Suprapubic skin (tissue), 3 donors: Measurements from ENCODE around the gene UBALD1.

Experiments
- POLR2A ChIP-seq, 2 donors: fragments of 450-650 bp; IDR thresholded peaks; one replicate each; pipeline ENCODE4 v1.6.1; 2017; ENCODE audit warnings: antibody characterized with exemption in 2 of 2, mild to moderate bottlenecking in 2 of 2, moderate library complexity in 2 of 2
- TF ChIP-seq, protein P1 (sequence below), 2 donors: fragments of 200-600 bp in 1 of 2; fragments of 450-650 bp in 1 of 2; sonication (generic) in 1 of 2; IDR thresholded peaks; one replicate each; pipeline ENCODE4 v1.5.1; 2016 to 2019; ENCODE audit warnings: antibody characterized with exemption in 2 of 2, mild to moderate bottlenecking in 1 of 2, moderate library complexity in 1 of 2

- TF ChIP-seq, protein P1, sequence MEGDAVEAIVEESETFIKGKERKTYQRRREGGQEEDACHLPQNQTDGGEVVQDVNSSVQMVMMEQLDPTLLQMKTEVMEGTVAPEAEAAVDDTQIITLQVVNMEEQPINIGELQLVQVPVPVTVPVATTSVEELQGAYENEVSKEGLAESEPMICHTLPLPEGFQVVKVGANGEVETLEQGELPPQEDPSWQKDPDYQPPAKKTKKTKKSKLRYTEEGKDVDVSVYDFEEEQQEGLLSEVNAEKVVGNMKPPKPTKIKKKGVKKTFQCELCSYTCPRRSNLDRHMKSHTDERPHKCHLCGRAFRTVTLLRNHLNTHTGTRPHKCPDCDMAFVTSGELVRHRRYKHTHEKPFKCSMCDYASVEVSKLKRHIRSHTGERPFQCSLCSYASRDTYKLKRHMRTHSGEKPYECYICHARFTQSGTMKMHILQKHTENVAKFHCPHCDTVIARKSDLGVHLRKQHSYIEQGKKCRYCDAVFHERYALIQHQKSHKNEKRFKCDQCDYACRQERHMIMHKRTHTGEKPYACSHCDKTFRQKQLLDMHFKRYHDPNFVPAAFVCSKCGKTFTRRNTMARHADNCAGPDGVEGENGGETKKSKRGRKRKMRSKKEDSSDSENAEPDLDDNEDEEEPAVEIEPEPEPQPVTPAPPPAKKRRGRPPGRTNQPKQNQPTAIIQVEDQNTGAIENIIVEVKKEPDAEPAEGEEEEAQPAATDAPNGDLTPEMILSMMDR (IDR thresholded peaks at IDR 0.05) = no peak
- TF ChIP-seq POLR2A (IDR thresholded peaks at IDR 0.05) = no peak
These were observed 39.6 kb downstream of the UBALD1 start for GRCh38 chr16:4574919-4575705.
